Endothelial cell of umbilical vein (primary cell): ENCODE data around the gene FALEC. TPM values are rescaled to one million over a fixed set of nuclear protein-coding genes. Genes with fewer than 3 reads are reported as not detected.

Source experiments
- BruUV-seq: library from RNA; stranded (reverse); fragments of 400-500 nt; replicated peaks from 2 replicates; lab custom pipeline; 2021; lab: Mats Ljungman, UMichigan
- CTCF ChIA-PET: fragments of 300-600, 350-600 bp; sonication (Branson Sonifier 250); formaldehyde crosslinking; loops from one replicate; lab custom pipeline; 2021; ENCODE audit warnings: antibody characterized with exemption, inconsistent platforms; lab: Charles Lee
- POLR2A ChIA-PET: fragments of 300-600, 350-600 bp; sonication (Branson Sonifier 250); formaldehyde crosslinking; loops from one replicate; lab custom pipeline; 2021; ENCODE audit warnings: antibody characterized with exemption, inconsistent platforms; lab: Charles Lee
- DNase-seq: peaks from one replicate; pipeline ENCODE4 v3.0.0-alpha.2; 2011; ENCODE audit warnings: low read depth, low spot score
- FAIRE-seq: peaks from 2 replicates; lab custom pipeline; 2011; peaks lifted over from hg19 to GRCh38; lab: Jason Lieb, UNC
- H2AFZ ChIP-seq: 2 replicates; pipeline ENCODE4 v1.6.0; 2012; ENCODE audit warnings: low read depth, low read length, control low read depth, inconsistent platforms
- H3K27ac ChIP-seq: 2 replicates; pipeline ENCODE4 v1.5.1; 2011; ENCODE audit warnings: low read depth, mild to moderate bottlenecking, control low read depth, low read length, moderate library complexity; ENCODE audit not compliant: insufficient read depth
- H3K27me3 ChIP-seq, 2 experiments: 2 replicates each; pipeline versions ENCODE4 v1.6.0 to v1.6.1; 2011; ENCODE audit warnings: low read length in 2 of 2, mixed read lengths in 1 of 2; ENCODE audit not compliant: control insufficient read depth in 2 of 2, insufficient read depth in 2 of 2
- H3K36me3 ChIP-seq, 2 experiments: 2 replicates in 1 of 2; 3 replicates in 1 of 2; pipeline ENCODE4 v1.5.1; 2011; ENCODE audit warnings: low read length in 2 of 2, mild to moderate bottlenecking in 1 of 2, moderate library complexity in 1 of 2; ENCODE audit not compliant: control insufficient read depth in 2 of 2, insufficient read depth in 2 of 2; ENCODE audit errors: extremely low read depth in 1 of 2
- H3K4me1 ChIP-seq: 3 replicates; pipeline ENCODE4 v1.5.1; 2011; ENCODE audit warnings: mild to moderate bottlenecking, low read length; ENCODE audit not compliant: control insufficient read depth, insufficient read depth; ENCODE audit errors: extremely low read depth
- H3K4me2 ChIP-seq: 2 replicates; pipeline ENCODE4 v1.6.1; 2011; ENCODE audit warnings: low read length, control low read depth, mixed read lengths; ENCODE audit not compliant: insufficient read depth
- H3K4me3 ChIP-seq, 3 experiments: fragments of 200-600 bp in 1 of 3; sonication (generic), shearing (Covaris generic) in 1 of 3; replicated peaks in 1 of 3; 2 replicates each; pipeline ENCODE4 v1.5.1; 2011 to 2016; ENCODE audit warnings: control low read depth in 3 of 3, low read length in 3 of 3, mild to moderate bottlenecking in 2 of 3, inconsistent platforms in 1 of 3, low read depth in 1 of 3, moderate library complexity in 1 of 3; ENCODE audit not compliant: insufficient read depth in 1 of 3
- H3K79me2 ChIP-seq: 2 replicates; pipeline ENCODE4 v1.6.0; 2012; ENCODE audit warnings: low read length, inconsistent platforms; ENCODE audit not compliant: control insufficient read depth, insufficient read depth
- H3K9ac ChIP-seq: replicated peaks from 2 replicates; pipeline ENCODE3; 2011; ENCODE audit warnings: low read length, control low read depth; ENCODE audit not compliant: insufficient read depth; ENCODE audit errors: extremely low read depth
- H3K9me1 ChIP-seq: replicated peaks from 3 replicates; pipeline ENCODE4 v1.6.0; 2011; ENCODE audit warnings: mild to moderate bottlenecking, low read length; ENCODE audit not compliant: control insufficient read depth, insufficient read depth; ENCODE audit errors: extremely low read depth
- H3K9me3 ChIP-seq: replicated peaks from 2 replicates; pipeline ENCODE4 v1.5.1; 2012; ENCODE audit warnings: low read length, inconsistent platforms; ENCODE audit not compliant: control insufficient read depth, insufficient read depth
- H4K20me1 ChIP-seq: replicated peaks from 2 replicates; pipeline ENCODE3; 2011; ENCODE audit warnings: mild to moderate bottlenecking, low read length; ENCODE audit not compliant: control insufficient read depth, insufficient read depth; ENCODE audit errors: extremely low read depth
- EZH2 ChIP-seq: IDR thresholded peaks from 2 replicates; pipeline ENCODE4 v1.6.1; 2012; ENCODE audit warnings: borderline replicate concordance, low read depth, mild to moderate bottlenecking, moderate library complexity, low read length, inconsistent platforms; ENCODE audit not compliant: severe bottlenecking
- FOS ChIP-seq: IDR thresholded peaks from 2 replicates; pipeline ENCODE4 v1.6.1; 2011; ENCODE audit warnings: mild to moderate bottlenecking, low read length, moderate library complexity, borderline replicate concordance; ENCODE audit not compliant: insufficient read depth
- GATA2 ChIP-seq: IDR thresholded peaks from 2 replicates; pipeline ENCODE4 v1.7.0; 2011; ENCODE audit warnings: low read depth, mild to moderate bottlenecking, moderate library complexity, mixed read lengths, low read length; ENCODE audit not compliant: insufficient read length, insufficient read depth
- JUN ChIP-seq: IDR thresholded peaks from 2 replicates; pipeline ENCODE4 v1.6.1; 2011; ENCODE audit warnings: borderline replicate concordance, low read depth; ENCODE audit not compliant: insufficient read length, insufficient read depth
- MAX ChIP-seq: IDR thresholded peaks from 2 replicates; pipeline ENCODE4 v1.6.1; 2011; ENCODE audit not compliant: insufficient read depth, insufficient read length
- MYC ChIP-seq: IDR thresholded peaks from one replicate; pipeline ENCODE4 v1.6.1; 2011; ENCODE audit warnings: mild to moderate bottlenecking, low read depth, low read length
- POLR2A ChIP-seq: IDR thresholded peaks from 2 replicates; pipeline ENCODE4 v1.6.1; 2012; ENCODE audit warnings: low read depth, mild to moderate bottlenecking, control low read depth, low read length
- POLR2AphosphoS5 ChIP-seq: IDR thresholded peaks from 2 replicates; pipeline ENCODE4 v1.6.1; 2012; ENCODE audit warnings: low read depth, mild to moderate bottlenecking, control low read depth, low read length, moderate library complexity; ENCODE audit not compliant: insufficient read depth
- dilution Hi-C: fragments of 300-500 bp; cut with MboI; formaldehyde crosslinking; loops from one replicate; pipeline ENCODE4 v1.15.0; 2019; ENCODE audit warnings: low sequenced_read_pairs; ENCODE audit not compliant: extremely low pct_ligation_motif_present
- intact Hi-C: fragments of 100-400 bp; cut with micrococcal nuclease; formaldehyde crosslinking; loops from one replicate; pipeline ENCODE4 v1.10.0; 2022
- polyA plus RNA-seq, 4 experiments: library from polyadenylated mRNA; depleted of rRNA in 3 of 4; stranded (reverse) in 3 of 4; unstranded in 1 of 4; fragments of >200 nt; gene quantifications; 2 replicates each; pipeline versions ENCODE4 v1.2.1 to v1.2.3, GENCODE V29; 2011 to 2012; ENCODE audit warnings: missing spikeins in 1 of 4
- total RNA-seq: library from RNA; stranded (reverse); gene quantifications from 2 replicates; pipeline ENCODE4 v1.2.3, GENCODE V29; 2021
- TF ChIP-seq, protein P1 (sequence below), 2 donors: IDR thresholded peaks; 1 replicate in 1 of 2; 2 replicates in 1 of 2; pipeline ENCODE4 v1.5.1; 2011; ENCODE audit warnings: low read length in 2 of 2, mild to moderate bottlenecking in 2 of 2, moderate library complexity in 2 of 2, control low read depth in 1 of 2, inconsistent platforms in 1 of 2, low read depth in 1 of 2; ENCODE audit not compliant: insufficient read depth in 1 of 2; ENCODE audit errors: extremely low read depth in 1 of 2

The FALEC gene
- total and polyA plus RNA-seq, 2 donors (not counting 3 experiments of a cell fraction or from before 2014, with no cell fraction given), result not detected

DNA sequence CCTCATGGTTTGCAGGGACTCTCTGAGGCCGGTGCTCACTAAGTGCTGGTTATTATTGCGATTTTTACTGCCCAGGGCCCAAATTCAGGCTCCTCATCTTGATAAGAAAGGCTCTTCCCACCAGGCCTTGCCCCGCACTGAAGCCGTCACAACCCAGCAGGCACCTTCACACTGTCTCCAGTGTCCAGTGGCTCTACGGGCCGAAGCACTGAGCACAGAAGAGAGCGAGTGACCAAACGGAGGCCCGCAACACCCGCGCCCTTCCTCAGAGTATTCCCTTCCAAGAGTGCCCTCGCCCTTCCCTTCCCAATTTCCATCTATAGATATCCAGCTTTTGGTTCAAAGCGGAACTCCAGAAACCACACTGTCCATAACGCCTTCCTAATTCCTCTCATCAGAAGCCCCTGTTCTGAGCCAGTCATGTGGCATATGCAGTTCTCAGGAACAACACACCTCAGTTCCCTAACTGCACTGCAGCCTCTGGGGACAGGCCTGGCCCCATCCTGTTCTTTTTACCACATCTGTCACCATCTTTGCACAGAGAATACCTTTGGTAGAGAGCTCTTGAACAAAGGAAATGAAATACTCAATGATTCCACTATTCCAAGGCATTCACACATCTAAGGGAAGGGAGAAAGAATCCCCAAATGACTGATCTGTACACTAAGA, 15.1 kb downstream of the FALEC start:
- no peaks in the 10 kb centered on the region for H4K20me1 ChIP-seq
- FAIRE-seq (no peak), DNase-seq (no peak)
- H3K27ac ChIP-seq, result no peak overlapping the region
- no peaks in the 10 kb centered on the region for H3K36me3 ChIP-seq
- TF ChIP-seq EZH2 (no peak), MAX (no peak), POLR2AphosphoS5 (no peak), JUN (no peak), FOS (no peak), POLR2A (no peak), MYC (no peak), GATA2 (no peak)
- TF ChIP-seq, protein P1, sequence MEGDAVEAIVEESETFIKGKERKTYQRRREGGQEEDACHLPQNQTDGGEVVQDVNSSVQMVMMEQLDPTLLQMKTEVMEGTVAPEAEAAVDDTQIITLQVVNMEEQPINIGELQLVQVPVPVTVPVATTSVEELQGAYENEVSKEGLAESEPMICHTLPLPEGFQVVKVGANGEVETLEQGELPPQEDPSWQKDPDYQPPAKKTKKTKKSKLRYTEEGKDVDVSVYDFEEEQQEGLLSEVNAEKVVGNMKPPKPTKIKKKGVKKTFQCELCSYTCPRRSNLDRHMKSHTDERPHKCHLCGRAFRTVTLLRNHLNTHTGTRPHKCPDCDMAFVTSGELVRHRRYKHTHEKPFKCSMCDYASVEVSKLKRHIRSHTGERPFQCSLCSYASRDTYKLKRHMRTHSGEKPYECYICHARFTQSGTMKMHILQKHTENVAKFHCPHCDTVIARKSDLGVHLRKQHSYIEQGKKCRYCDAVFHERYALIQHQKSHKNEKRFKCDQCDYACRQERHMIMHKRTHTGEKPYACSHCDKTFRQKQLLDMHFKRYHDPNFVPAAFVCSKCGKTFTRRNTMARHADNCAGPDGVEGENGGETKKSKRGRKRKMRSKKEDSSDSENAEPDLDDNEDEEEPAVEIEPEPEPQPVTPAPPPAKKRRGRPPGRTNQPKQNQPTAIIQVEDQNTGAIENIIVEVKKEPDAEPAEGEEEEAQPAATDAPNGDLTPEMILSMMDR (IDR thresholded peaks at IDR 0.05; ENCODE audit: extremely low read depth in 1 of 2, insufficient read depth in 1 of 2, low read depth in 1 of 2, low read length in 2 of 2), result no peak
- H3K4me2 ChIP-seq, result no peak overlapping the region
- ChIA-PET CTCF (interaction anchor here (1.1 to 3.7 kb wide), 4 partner anchors 10 to 275 kb away, joined by 4 to 23 read pairs (median 20); no protein-coding TSS in a partner anchor), POLR2A (no interaction called here)
- dilution Hi-C loops (no loop called here), intact Hi-C loops (no loop called here)
- no peaks in the 10 kb centered on the region for H3K79me2 ChIP-seq
- no peaks in the 10 kb centered on the region for H3K27me3 ChIP-seq
- no peaks in the 10 kb centered on the region for H3K9me1 ChIP-seq
- H3K4me3 ChIP-seq, result no peak overlapping the region
- H3K9me3 ChIP-seq, result no peaks in the 10 kb centered on the region
- no peak overlapping the region for H3K9ac ChIP-seq
- no TSS peak for BruUV-seq
- no peak overlapping the region for H2AFZ ChIP-seq
- no peaks in the 10 kb centered on the region for H3K4me1 ChIP-seq
